Transverse colon (tissue), 4 donors: ENCODE measurements around the gene PAN3. TPM values are rescaled to one million over a fixed set of nuclear protein-coding genes. Genes with fewer than 3 reads are reported as not detected.

Experiments
- DNase-seq: peaks from one replicate; pipeline ENCODE4 v3.0.0-alpha.2; 2019
- H3K27ac ChIP-seq, 4 donors: fragments of 200-600 bp; sonication (generic); 2 replicates each; pipeline ENCODE4 v1.5.1; 2016 to 2018; ENCODE audit warnings: inconsistent platforms in 4 of 4
- H3K27me3 ChIP-seq: fragments of 200-600 bp; sonication (generic); 2 replicates; pipeline ENCODE4 v1.5.1; 2017; ENCODE audit warnings: inconsistent platforms
- H3K36me3 ChIP-seq, 4 donors: fragments of 200-600 bp; sonication (generic); 2 replicates each; pipeline ENCODE4 v1.5.1; 2017 to 2019; ENCODE audit warnings: inconsistent platforms in 4 of 4
- H3K4me1 ChIP-seq, 4 donors: fragments of 200-600 bp; sonication (generic); 2 replicates each; pipeline ENCODE4 v1.5.1; 2017 to 2020; ENCODE audit warnings: inconsistent platforms in 4 of 4
- H3K4me3 ChIP-seq, 4 donors: fragments of 200-600 bp; sonication (generic); 1 replicate in 1 of 4; 2 replicates in 3 of 4; pipeline versions ENCODE4 v1.5.1 to v1.6.1; 2017 to 2019; ENCODE audit warnings: inconsistent platforms in 4 of 4
- H3K9me3 ChIP-seq, 2 donors: fragments of 200-600 bp; sonication (generic); 2 replicates each; pipeline ENCODE4 v1.5.1; 2017 to 2019; ENCODE audit warnings: inconsistent platforms in 2 of 2
- CTCF ChIP-seq, 5 experiments: fragments of 200-600 bp in 3 of 5; fragments of 450-650 bp in 2 of 5; sonication (generic) in 3 of 5; IDR thresholded peaks; 1 replicate in 2 of 5; 2 replicates in 3 of 5; pipeline ENCODE4 v1.5.1; 2016 to 2017; ENCODE audit warnings: antibody characterized with exemption in 5 of 5, inconsistent platforms in 3 of 5, mild to moderate bottlenecking in 2 of 5, moderate library complexity in 1 of 5
- EP300 ChIP-seq: sonication (generic); formaldehyde crosslinking; IDR thresholded peaks from one replicate; pipeline ENCODE4 v1.6.1; 2017; ENCODE audit warnings: antibody characterized with exemption, low read depth
- POLR2A ChIP-seq: fragments of 450-650 bp; IDR thresholded peaks from one replicate; pipeline ENCODE4 v1.6.1; 2016; ENCODE audit warnings: antibody characterized with exemption, mild to moderate bottlenecking, moderate library complexity
- POLR2AphosphoS5 ChIP-seq, 3 donors: sonication (generic); formaldehyde crosslinking; IDR thresholded peaks; one replicate each; pipeline ENCODE4 v1.6.1; 2016; ENCODE audit warnings: antibody characterized with exemption in 3 of 3
- WGBS, 2 donors: methylation state at CpG; one replicate each; pipeline ENCODE4 v1.1.5; 2018; ENCODE audit warnings: low coverage in 1 of 2; 5-methylcytosine and 5-hydroxymethylcytosine counted together
- in situ Hi-C, 4 donors: fragments of 200-750 bp; cut with MboI; loops; one replicate each; pipeline versions ENCODE4 v1.15.0 to v1.15.1; 2017; ENCODE audit warnings: low sequenced_read_pairs in 3 of 4, low pct_ligation_motif_present in 1 of 4, low pct_unique_long_range_greater_than_20kb in 1 of 4
- intact Hi-C: fragments of 100-400 bp; cut with DNase I; formaldehyde crosslinking; loops from one replicate; pipeline ENCODE4 v1.15.1; 2023; ENCODE audit warnings: low total_unique reads
- total RNA-seq, 4 donors: library from RNA; depleted of rRNA; stranded (reverse); fragments of >200 nt; gene quantifications; one replicate each; pipeline ENCODE4 v1.1.0, GENCODE V29; 2016

The PAN3 gene
- total RNA-seq, 4 donors from 2014 or later = 28.3 to 107 (median 46.6) TPM

- Histone ChIP-seq H3K27me3 (no peaks in the 10 kb centered on the region), H3K4me3 (no peak overlapping the region), H3K27ac (no peak overlapping the region), H3K36me3 (no peaks in the 10 kb centered on the region), H3K9me3 (no peaks in the 10 kb centered on the region), H3K4me1 (no peaks in the 10 kb centered on the region)
- DNase-seq = no peak
- WGBS, 2 donors = 45 to 49% methylated on average over 2 of the region's 2 CpGs
- in situ Hi-C loops = no loop called here
- TF ChIP-seq EP300 (no peak), CTCF (IDR thresholded peaks at IDR 0.05) (no peak)
- intact Hi-C loops = no loop called here
Observed at GRCh38 chr13:28185256-28185655, 46.9 kb downstream of the PAN3 start.

- DNase-seq = no peak
- 82 to 93% methylated on average over 3 of the region's 3 CpGs for whole genome bisulfite sequencing, 2 donors
- TF ChIP-seq CTCF (IDR thresholded peaks at IDR 0.05) (peak in 1 of 5 experiments; percentile 6), EP300 (no peak)
- Histone ChIP-seq H3K9me3 (no peaks in the 10 kb centered on the region), H3K27me3 (no peaks in the 10 kb centered on the region), H3K4me3 (no peak overlapping the region), H3K36me3 (peaks cover 0 to 29% (median 8%) of the 10 kb centered on the region in 4 donors), H3K4me1 (no peaks in the 10 kb centered on the region), H3K27ac (no peak overlapping the region)
- intact Hi-C loops = no loop called here
- in situ Hi-C loops = no loop called here
Observed at GRCh38 chr13:28199089-28199488, 60.7 kb downstream of the PAN3 start.

GRCh38 chr13:28204043-28204442 lies 65.7 kb downstream of the PAN3 start:
- DNase-seq = no peak
- H3K27ac ChIP-seq = no peak overlapping the region
- no peak for TF ChIP-seq CTCF (IDR thresholded peaks at IDR 0.05)
- TF ChIP-seq POLR2A = no peak
- no peak for TF ChIP-seq EP300
- TF ChIP-seq POLR2AphosphoS5 (IDR thresholded peaks at IDR 0.05) = no peak
- in situ Hi-C loops (no loop called here), intact Hi-C loops (no loop called here)
- peaks cover 0 to 18% (median 6%) of the 10 kb centered on the region in 4 donors for H3K36me3 ChIP-seq
- no peaks in the 10 kb centered on the region for H3K4me1 ChIP-seq
- H3K4me3 ChIP-seq = no peak overlapping the region
- no peaks in the 10 kb centered on the region for H3K9me3 ChIP-seq
- H3K27me3 ChIP-seq = no peaks in the 10 kb centered on the region
- 78 to 84% methylated on average over 5 of the region's 5 CpGs for WGBS, 2 donors

- TF ChIP-seq POLR2A (no peak), EP300 (no peak), POLR2AphosphoS5 (IDR thresholded peaks at IDR 0.05) (no peak), CTCF (IDR thresholded peaks at IDR 0.05) (no peak)
- WGBS, 2 donors = 74 to 84% methylated on average over 5 of the region's 5 CpGs
- no peak for DNase-seq
- no peaks in the 10 kb centered on the region for H3K27me3 ChIP-seq
- H3K36me3 ChIP-seq = peaks cover 0 to 18% (median 6%) of the 10 kb centered on the region in 4 donors
- no peaks in the 10 kb centered on the region for H3K4me1 ChIP-seq
- H3K9me3 ChIP-seq = no peaks in the 10 kb centered on the region
- H3K27ac ChIP-seq = no peak overlapping the region
- no peak overlapping the region for H3K4me3 ChIP-seq
- intact Hi-C loops (no loop called here), in situ Hi-C loops (no loop called here)
Observed at GRCh38 chr13:28204690-28205443, 66.5 kb downstream of the PAN3 start.
